Activated B cell treated with CpG ODN at 0.5 μM for 24 hours (primary cell): ENCODE data around the gene PLA2G5. TPM values are rescaled to one million over a fixed set of nuclear protein-coding genes. Genes with fewer than 3 reads are reported as not detected.

Source experiments
- ATAC-seq: fragments of 200-7000 bp; cut with Tn5 transposase; one replicate; pipeline ENCODE4 v1.10.0; 2021; ENCODE audit warnings: low read depth, mild to moderate bottlenecking, moderate library complexity
- CTCF ChIA-PET: fragments of 350-600 bp; sonication (Branson Sonifier 250); formaldehyde crosslinking; loops from one replicate; lab custom pipeline; 2021; ENCODE audit warnings: antibody characterized with exemption; lab: Charles Lee
- POLR2A ChIA-PET: fragments of 350-600 bp; sonication (Branson Sonifier 250); formaldehyde crosslinking; loops from one replicate; lab custom pipeline; 2021; ENCODE audit warnings: antibody characterized with exemption; lab: Charles Lee
- DNase-seq: peaks from one replicate; pipeline ENCODE4 v3.0.0; 2022
- H3K27ac Mint-ChIP-seq: one replicate; pipeline ENCODE4 v1.8.0; 2020; ENCODE audit warnings: mixed read lengths
- H3K27me3 Mint-ChIP-seq: one replicate; pipeline ENCODE4 v1.8.0; 2021; ENCODE audit warnings: mixed read lengths
- H3K36me3 Mint-ChIP-seq: one replicate; pipeline ENCODE4 v1.8.0; 2021; ENCODE audit warnings: low read depth, mixed read lengths
- H3K4me1 Mint-ChIP-seq: one replicate; pipeline ENCODE4 v1.8.0; 2021; ENCODE audit warnings: mixed read lengths
- H3K4me3 Mint-ChIP-seq: one replicate; pipeline ENCODE4 v1.8.0; 2020; ENCODE audit warnings: mild to moderate bottlenecking, mixed read lengths
- H3K9me3 Mint-ChIP-seq: one replicate; pipeline ENCODE4 v1.8.0; 2020; ENCODE audit warnings: mixed read lengths
- CTCF ChIP-seq: fragments of 200-600 bp; IDR thresholded peaks from one replicate; pipeline ENCODE4 v1.8.0; 2022; ENCODE audit warnings: antibody characterized with exemption, mild to moderate bottlenecking
- intact Hi-C: fragments of 100-400 bp; cut with micrococcal nuclease; formaldehyde crosslinking; loops from one replicate; pipeline ENCODE4 v1.15.1; 2024
- total RNA-seq: library from RNA; stranded (reverse); gene quantifications from 2 replicates; pipeline ENCODE4 v1.2.3, GENCODE V29; 2022

The PLA2G5 gene
- total RNA-seq, 1 donor from 2014 or later, result not detected

- H3K27me3 Mint-ChIP-seq, result peaks cover 6% of the 10 kb centered on the region
- intact Hi-C loops, result no loop called here
- ATAC-seq, result no peak
- no peak overlapping the region for H3K27ac Mint-ChIP-seq
- POLR2A ChIA-PET, result no interaction called here
- no peaks in the 10 kb centered on the region for H3K36me3 Mint-ChIP-seq
- no peak for DNase-seq
- H3K4me3 Mint-ChIP-seq, result no peak overlapping the region
- TF ChIP-seq CTCF, result no peak
- H3K4me1 Mint-ChIP-seq, result no peaks in the 10 kb centered on the region
- no peaks in the 10 kb centered on the region for H3K9me3 Mint-ChIP-seq
- CTCF ChIA-PET, result no interaction called here
Observed at GRCh38 chr1:20137055-20137454, 67.1 kb downstream of the PLA2G5 start.

GRCh38 chr1:20137604-20138003, 67.6 kb downstream of the PLA2G5 start:
- Mint-ChIP-seq H3K4me1 (no peaks in the 10 kb centered on the region), H3K27me3 (peaks cover 6% of the 10 kb centered on the region), H3K36me3 (no peaks in the 10 kb centered on the region), H3K4me3 (no peak overlapping the region), H3K9me3 (no peaks in the 10 kb centered on the region), H3K27ac (no peak overlapping the region)
- intact Hi-C loops, result no loop called here
- ATAC-seq, result no peak
- no peak for DNase-seq
- TF ChIP-seq CTCF, result no peak
- POLR2A ChIA-PET, result no interaction called here
- CTCF ChIA-PET, result no interaction called here

GRCh38 chr1:20138346-20138745, 68.4 kb downstream of the PLA2G5 start:
- Mint-ChIP-seq H3K4me1 (no peaks in the 10 kb centered on the region), H3K9me3 (no peaks in the 10 kb centered on the region), H3K27me3 (peaks cover 6% of the 10 kb centered on the region), H3K36me3 (no peaks in the 10 kb centered on the region), H3K4me3 (no peak overlapping the region), H3K27ac (no peak overlapping the region)
- intact Hi-C loops, result no loop called here
- no peak for ATAC-seq
- CTCF ChIA-PET, result no interaction called here
- DNase-seq, result no peak
- TF ChIP-seq CTCF, result no peak
- POLR2A ChIA-PET, result no interaction called here

GRCh38 chr1:20138961-20139550, 69.1 kb downstream of the PLA2G5 start, which contains the start of gene PLA2G2F:
Gene PLA2G2F, plus strand, starts transcription at chr1:20139323. Its CDS starts 105 bp downstream, at chr1:20139428.
- intact Hi-C loops, result no loop called here
- TF ChIP-seq CTCF, result no peak
- H3K27me3 Mint-ChIP-seq, result peaks cover 5% of the 10 kb centered on the region
- POLR2A ChIA-PET, result no interaction called here
- CTCF ChIA-PET, result no interaction called here
- no peaks in the 10 kb centered on the region for H3K36me3 Mint-ChIP-seq
- H3K27ac Mint-ChIP-seq, result no peak within 1 kb of the TSS
- no peak within 1 kb of the TSS for H3K4me3 Mint-ChIP-seq
- H3K9me3 Mint-ChIP-seq, result no peaks in the 10 kb centered on the region
- no peak for ATAC-seq
- no peak for DNase-seq
- no peaks in the 10 kb centered on the region for H3K4me1 Mint-ChIP-seq

- DNase-seq, result no peak
- POLR2A ChIA-PET, result no interaction called here
- Mint-ChIP-seq H3K36me3 (no peaks in the 10 kb centered on the region), H3K4me1 (no peaks in the 10 kb centered on the region), H3K27ac (no peak overlapping the region), H3K4me3 (no peak overlapping the region), H3K27me3 (peaks cover 3% of the 10 kb centered on the region), H3K9me3 (no peaks in the 10 kb centered on the region)
- CTCF ChIA-PET, result no interaction called here
- TF ChIP-seq CTCF, result no peak
- intact Hi-C loops, result no loop called here
- ATAC-seq, result no peak
Observed at GRCh38 chr1:20139776-20140612, 70.0 kb downstream of the PLA2G5 start.
